Activated CD8-positive, alpha-beta T cell treated with anti-CD3 and anti-CD28 coated beads for 36 hours (primary cell): ENCODE measurements around the gene SLC2A10. TPM values are rescaled to one million over a fixed set of nuclear protein-coding genes. Genes with fewer than 3 reads are reported as not detected.
A peak's percentile ranks its signal among the peaks of the same experiment; 100 is the strongest.

Source experiments
- ATAC-seq: fragments of 200-7000 bp; cut with Tn5 transposase; one replicate; pipeline ENCODE4 v1.10.0; 2021; ENCODE audit warnings: mild to moderate bottlenecking, moderate library complexity
- CTCF ChIA-PET: fragments of 350-600 bp; sonication (Branson Sonifier 250); formaldehyde crosslinking; loops from one replicate; lab custom pipeline; 2021; ENCODE audit warnings: antibody characterized with exemption; lab: Charles Lee
- POLR2A ChIA-PET: fragments of 350-600 bp; sonication (Branson Sonifier 250); formaldehyde crosslinking; loops from one replicate; lab custom pipeline; 2021; ENCODE audit warnings: antibody characterized with exemption; lab: Charles Lee
- DNase-seq: peaks from one replicate; pipeline ENCODE4 v3.0.0-alpha.2; 2020
- H3K27ac Mint-ChIP-seq: one replicate; pipeline ENCODE4 v1.8.0; 2021; ENCODE audit warnings: mild to moderate bottlenecking, mixed read lengths
- H3K27me3 Mint-ChIP-seq: one replicate; pipeline ENCODE4 v1.8.0; 2021; ENCODE audit warnings: mixed read lengths
- H3K36me3 Mint-ChIP-seq: one replicate; pipeline ENCODE4 v1.8.0; 2021; ENCODE audit warnings: low read depth, mixed read lengths
- H3K4me1 Mint-ChIP-seq: one replicate; pipeline ENCODE4 v1.8.0; 2021; ENCODE audit warnings: low read depth, mixed read lengths
- H3K4me3 Mint-ChIP-seq: one replicate; pipeline ENCODE4 v1.8.0; 2021; ENCODE audit warnings: mild to moderate bottlenecking, moderate library complexity, mixed read lengths
- H3K9me3 Mint-ChIP-seq: one replicate; pipeline ENCODE4 v1.8.0; 2021; ENCODE audit warnings: mixed read lengths
- intact Hi-C: fragments of 100-400 bp; cut with micrococcal nuclease; formaldehyde crosslinking; loops from one replicate; pipeline ENCODE4 v1.10.0; 2022
- total RNA-seq, 2 experiments: library from RNA; stranded (reverse); gene quantifications; one replicate each; pipeline ENCODE4 v1.2.3, GENCODE V29; 2021
- TF ChIP-seq, protein P1 (sequence below): fragments of 200-600 bp; IDR thresholded peaks from one replicate; pipeline ENCODE4 v1.8.0; 2022; ENCODE audit warnings: antibody characterized with exemption, mild to moderate bottlenecking

Gene SLC2A10
- total RNA-seq, 2 experiments from 2014 or later, result not detected

DNA sequence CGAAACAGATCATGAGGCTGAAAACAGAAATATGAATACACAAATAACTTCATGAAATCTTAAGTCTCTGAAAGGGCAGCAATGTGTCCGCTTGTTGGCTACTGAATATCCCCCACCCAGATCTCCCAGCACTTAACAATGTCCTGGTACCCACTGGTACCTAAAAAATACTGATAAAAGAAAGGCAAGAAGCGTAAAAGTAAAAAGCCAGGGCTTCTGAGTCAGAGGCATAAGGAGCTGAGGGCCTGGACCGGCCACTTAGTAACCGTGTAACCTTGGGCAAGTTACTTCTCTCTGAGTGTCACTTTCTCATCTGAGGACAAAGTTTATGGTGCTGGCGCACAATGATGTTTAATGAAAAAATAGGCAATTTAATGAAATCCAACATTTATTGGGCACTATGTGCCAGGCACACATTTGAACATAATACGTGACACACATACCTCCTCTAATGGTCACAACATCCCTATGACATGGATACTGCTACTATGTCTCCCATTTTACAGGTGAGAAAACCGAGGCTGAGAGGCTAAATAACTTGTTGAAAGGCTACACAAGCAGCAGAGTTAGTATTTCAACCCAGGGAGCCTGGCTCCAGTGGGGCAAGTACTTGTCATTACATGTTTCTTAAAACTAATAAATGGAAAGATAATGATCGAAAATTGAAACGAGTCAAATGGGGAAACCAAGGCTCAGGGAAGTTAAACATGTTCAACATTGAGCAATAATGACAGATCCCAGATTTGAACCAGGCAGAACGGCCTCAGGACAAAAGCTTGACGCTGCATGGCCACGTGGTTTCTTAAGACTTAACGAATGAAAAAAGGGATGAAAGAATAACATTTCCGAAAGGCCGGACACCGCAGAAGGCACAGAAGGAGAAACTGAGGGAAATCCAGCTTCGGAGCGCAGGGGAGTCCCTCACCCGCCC, 21.0 kb upstream of the SLC2A10 start:
- CTCF ChIA-PET, result interaction anchor here (1.1 to 11.2 kb wide), 6 partner anchors 129 to 288 kb away, joined by 3 to 116 read pairs (median 6); partner anchors contain the start of genes ELMO2 and ZNF334
- POLR2A ChIA-PET, result interaction anchor here (1.1 kb wide), 1 partner anchor 177 kb away, joined by 3 read pairs; no protein-coding TSS in a partner anchor
- intact Hi-C loops, result loop anchor here (10.0 kb wide), 1 partner anchor 134 kb away; the partner anchor contains the start of gene OCSTAMP
- Mint-ChIP-seq H3K4me1 (peaks cover 49% of the 10 kb centered on the region), H3K27me3 (no peaks in the 10 kb centered on the region), H3K9me3 (no peaks in the 10 kb centered on the region), H3K36me3 (peaks cover 27% of the 10 kb centered on the region), H3K27ac (peak overlapping the region; percentile 93), H3K4me3 (peak overlapping the region; percentile 93)
- DNase-seq (no peak), ATAC-seq (no peak)
- TF ChIP-seq, protein P1, sequence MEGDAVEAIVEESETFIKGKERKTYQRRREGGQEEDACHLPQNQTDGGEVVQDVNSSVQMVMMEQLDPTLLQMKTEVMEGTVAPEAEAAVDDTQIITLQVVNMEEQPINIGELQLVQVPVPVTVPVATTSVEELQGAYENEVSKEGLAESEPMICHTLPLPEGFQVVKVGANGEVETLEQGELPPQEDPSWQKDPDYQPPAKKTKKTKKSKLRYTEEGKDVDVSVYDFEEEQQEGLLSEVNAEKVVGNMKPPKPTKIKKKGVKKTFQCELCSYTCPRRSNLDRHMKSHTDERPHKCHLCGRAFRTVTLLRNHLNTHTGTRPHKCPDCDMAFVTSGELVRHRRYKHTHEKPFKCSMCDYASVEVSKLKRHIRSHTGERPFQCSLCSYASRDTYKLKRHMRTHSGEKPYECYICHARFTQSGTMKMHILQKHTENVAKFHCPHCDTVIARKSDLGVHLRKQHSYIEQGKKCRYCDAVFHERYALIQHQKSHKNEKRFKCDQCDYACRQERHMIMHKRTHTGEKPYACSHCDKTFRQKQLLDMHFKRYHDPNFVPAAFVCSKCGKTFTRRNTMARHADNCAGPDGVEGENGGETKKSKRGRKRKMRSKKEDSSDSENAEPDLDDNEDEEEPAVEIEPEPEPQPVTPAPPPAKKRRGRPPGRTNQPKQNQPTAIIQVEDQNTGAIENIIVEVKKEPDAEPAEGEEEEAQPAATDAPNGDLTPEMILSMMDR, result no peak

DNA sequence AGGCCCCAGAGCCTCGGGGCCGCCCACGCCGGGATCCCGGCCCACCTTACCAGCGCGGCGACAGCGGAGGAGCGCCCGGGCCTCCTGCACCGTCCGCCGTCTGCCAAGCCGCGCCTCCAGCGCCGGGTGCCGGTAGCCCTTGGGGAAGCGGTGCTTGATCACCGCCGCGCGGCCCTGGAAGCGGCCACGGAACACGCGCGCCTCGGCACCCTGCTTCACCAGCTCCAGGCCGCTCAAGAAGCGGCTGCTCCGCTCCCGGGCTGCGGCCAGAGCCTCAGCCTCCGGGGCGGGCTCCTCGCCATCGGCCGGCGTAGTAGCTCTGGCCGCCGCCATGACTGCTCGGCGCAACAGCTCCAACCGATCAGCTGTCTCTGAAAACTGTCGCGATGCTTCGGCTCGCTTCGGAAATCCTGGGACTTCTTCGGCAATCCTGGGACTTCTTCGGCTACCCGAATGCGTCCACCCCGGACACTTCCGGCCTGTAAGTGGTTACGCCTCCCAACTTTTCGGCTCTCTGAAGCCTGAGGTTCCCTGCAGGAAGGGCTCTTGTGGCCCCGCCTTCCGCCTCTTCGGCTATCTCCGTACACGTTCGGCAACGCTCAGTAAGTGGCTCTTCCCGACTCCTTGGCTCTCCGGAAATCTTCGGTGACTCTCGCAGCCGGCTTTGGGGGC, 20.2 kb upstream of the SLC2A10 start, which contains the start of gene TP53RK:
Gene TP53RK (minus strand): TSS at position 363 of the 672 bp plus-strand sequence. CDS start 30 bp downstream, at position 333.
- H3K36me3 Mint-ChIP-seq, result peaks cover 27% of the 10 kb centered on the region
- H3K4me3 Mint-ChIP-seq, result peak within 1 kb of the TSS; percentile 93
- intact Hi-C loops, result loop anchor here (10.0 kb wide), 1 partner anchor 134 kb away; the partner anchor contains the start of gene OCSTAMP
- CTCF ChIA-PET, result interaction anchor here (0.9 to 11.2 kb wide), 9 partner anchors 8 to 1931 kb away, joined by 3 to 116 read pairs (median 4); partner anchors contain the start of genes ELMO2 and ZNF334
- POLR2A ChIA-PET, result interaction anchor here (1.0 to 1.4 kb wide), 3 partner anchors 44 to 178 kb away, joined by 3 read pairs; no protein-coding TSS in a partner anchor
- DNase-seq, result peak; percentile 99
- H3K9me3 Mint-ChIP-seq, result no peaks in the 10 kb centered on the region
- ATAC-seq, result peak; percentile 98
- TF ChIP-seq, protein P1, result no peak
- no peaks in the 10 kb centered on the region for H3K27me3 Mint-ChIP-seq
- peak within 1 kb of the TSS; percentile 97 for H3K27ac Mint-ChIP-seq
- peaks cover 42% of the 10 kb centered on the region for H3K4me1 Mint-ChIP-seq

DNA sequence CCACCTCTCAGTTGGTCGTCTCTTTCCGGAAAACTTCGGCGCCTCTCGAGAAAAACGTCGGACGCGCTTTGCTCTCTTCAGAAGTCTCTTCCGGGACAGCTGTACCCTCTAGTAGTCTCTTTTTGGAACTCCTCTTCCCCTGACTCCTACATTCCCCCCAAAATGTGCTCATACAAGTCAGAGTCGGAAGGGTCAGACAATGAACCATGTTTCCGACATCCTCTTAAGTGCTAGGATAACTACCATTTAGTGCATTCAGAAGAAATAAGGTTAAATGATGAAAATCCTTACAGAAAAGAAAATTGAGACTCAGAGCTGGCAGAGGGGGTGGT, 19.7 kb upstream of the SLC2A10 start:
- Mint-ChIP-seq H3K9me3 (no peaks in the 10 kb centered on the region), H3K27me3 (no peaks in the 10 kb centered on the region), H3K4me3 (peak overlapping the region; percentile 93), H3K36me3 (peaks cover 27% of the 10 kb centered on the region), H3K27ac (peak overlapping the region; percentile 97), H3K4me1 (peaks cover 42% of the 10 kb centered on the region)
- DNase-seq, result no peak
- ATAC-seq, result no peak
- TF ChIP-seq, protein P1, result no peak
- CTCF ChIA-PET, result interaction anchor here (0.9 to 11.2 kb wide), 8 partner anchors 9 to 1930 kb away, joined by 3 to 116 read pairs (median 4); partner anchors contain the start of genes ELMO2 and ZNF334
- intact Hi-C loops, result loop anchor here (10.0 kb wide), 1 partner anchor 135 kb away; the partner anchor contains the start of gene OCSTAMP
- POLR2A ChIA-PET, result interaction anchor here (1.0 to 1.4 kb wide), 3 partner anchors 44 to 178 kb away, joined by 3 read pairs; no protein-coding TSS in a partner anchor

DNA sequence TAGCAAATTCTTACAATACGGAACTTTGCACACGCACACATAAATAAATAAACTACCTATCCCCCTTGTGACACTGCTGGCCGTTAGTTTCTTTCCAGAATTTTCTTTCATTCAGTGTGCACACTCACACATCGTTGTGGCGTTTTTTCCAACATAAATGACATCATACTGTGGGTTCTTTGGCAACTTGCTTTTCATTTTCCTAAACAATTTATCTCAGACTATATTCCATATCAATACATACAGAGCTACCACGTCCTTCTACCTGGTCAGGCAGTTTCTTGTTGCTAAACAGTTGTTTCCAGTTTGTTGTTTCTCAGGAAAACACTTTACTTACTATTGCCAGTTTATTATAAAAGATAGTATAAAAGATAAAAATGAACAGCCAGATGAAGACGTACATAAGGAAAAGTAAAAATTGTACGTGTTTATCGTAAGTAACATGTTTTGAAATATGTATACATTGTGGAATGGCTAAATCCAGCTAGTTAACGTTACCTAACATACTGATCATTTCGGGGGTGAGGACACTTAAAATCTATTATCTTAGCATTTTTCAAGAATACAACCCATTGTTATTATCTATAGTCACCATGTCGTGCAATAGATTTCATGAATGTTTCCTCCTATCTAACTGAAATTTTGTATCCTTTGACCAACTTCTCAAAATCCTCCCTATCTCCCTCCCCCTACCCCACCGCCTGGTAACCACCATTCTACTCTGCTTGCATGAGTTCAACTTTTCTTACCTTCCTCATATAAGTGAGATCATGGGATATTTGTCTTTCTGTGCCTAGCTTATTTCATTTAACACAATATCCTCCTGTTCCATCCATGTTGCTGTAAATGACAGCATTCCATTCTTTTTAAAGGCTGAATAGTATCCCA, 19.0 kb upstream of the SLC2A10 start:
- peaks cover 38% of the 10 kb centered on the region for H3K4me1 Mint-ChIP-seq
- ChIA-PET POLR2A (interaction anchor here (0.5 to 1.4 kb wide), 4 partner anchors 10 to 137 kb away, joined by 3 read pairs; no protein-coding TSS in a partner anchor), CTCF (interaction anchor here (0.9 to 11.2 kb wide), 6 partner anchors 9 to 1930 kb away, joined by 3 to 116 read pairs (median 4); partner anchors contain the start of gene ZNF334)
- DNase-seq (no peak), ATAC-seq (no peak)
- TF ChIP-seq, protein P1, result no peak
- H3K27ac Mint-ChIP-seq, result peak overlapping the region; percentile 97
- peak overlapping the region; percentile 93 for H3K4me3 Mint-ChIP-seq
- intact Hi-C loops, result no loop called here
- H3K36me3 Mint-ChIP-seq, result peaks cover 23% of the 10 kb centered on the region
- no peaks in the 10 kb centered on the region for H3K9me3 Mint-ChIP-seq
- no peaks in the 10 kb centered on the region for H3K27me3 Mint-ChIP-seq
